Mesenchymal stem cell (in vitro differentiated cells and primary cell): ENCODE results near the gene AGAP1.
A peak's percentile ranks its signal among the peaks of the same experiment; 100 is the strongest.

ENCODE experiments used
- DNase-seq: peaks from one replicate; pipeline ENCODE4 v3.0.0-alpha.2; 2013
- H2AFZ ChIP-seq: one replicate; pipeline ENCODE4 v1.6.1; 2013; ENCODE audit warnings: low read depth, mild to moderate bottlenecking, control low read depth, inconsistent platforms, low read length, moderate library complexity
- H2AK5ac ChIP-seq: 2 replicates; pipeline ENCODE4 v1.6.1; 2013; ENCODE audit warnings: low read length, moderate library complexity, mild to moderate bottlenecking, inconsistent platforms; ENCODE audit not compliant: severe bottlenecking
- H2BK120ac ChIP-seq: one replicate; pipeline ENCODE4 v1.6.1; 2013; ENCODE audit warnings: low read depth, mild to moderate bottlenecking, inconsistent platforms, low read length, moderate library complexity
- H2BK12ac ChIP-seq, 2 experiments: one replicate each; pipeline ENCODE4 v1.6.1; 2013; ENCODE audit warnings: inconsistent platforms in 2 of 2, low read length in 2 of 2, mild to moderate bottlenecking in 2 of 2, moderate library complexity in 2 of 2, control low read depth in 1 of 2
- H2BK15ac ChIP-seq: one replicate; pipeline ENCODE4 v1.6.1; 2013; ENCODE audit warnings: mild to moderate bottlenecking, low read depth, inconsistent platforms; ENCODE audit not compliant: poor library complexity, severe bottlenecking
- H2BK5ac ChIP-seq: 2 replicates; pipeline ENCODE4 v1.6.1; 2013; ENCODE audit warnings: low read depth, mild to moderate bottlenecking, low read length, control low read depth, inconsistent platforms; ENCODE audit not compliant: poor library complexity, severe bottlenecking
- H3K14ac ChIP-seq, 2 experiments: one replicate each; pipeline ENCODE4 v1.6.1; 2013; ENCODE audit warnings: inconsistent platforms in 2 of 2, low read length in 2 of 2, control low read depth in 1 of 2, mild to moderate bottlenecking in 1 of 2, moderate library complexity in 1 of 2
- H3K18ac ChIP-seq, 2 experiments: one replicate each; pipeline ENCODE4 v1.6.1; 2013; ENCODE audit warnings: inconsistent platforms in 2 of 2, low read length in 2 of 2, control low read depth in 1 of 2, low read depth in 1 of 2, mild to moderate bottlenecking in 1 of 2
- H3K23ac ChIP-seq, 2 experiments: one replicate each; pipeline ENCODE4 v1.6.1; 2013; ENCODE audit warnings: inconsistent platforms in 2 of 2, low read length in 2 of 2, mild to moderate bottlenecking in 2 of 2, moderate library complexity in 2 of 2, control low read depth in 1 of 2
- H3K27ac ChIP-seq: 2 replicates; pipeline ENCODE4 v1.5.1; 2013; ENCODE audit warnings: mild to moderate bottlenecking, moderate library complexity, low read length, control low read depth, inconsistent platforms; ENCODE audit not compliant: poor library complexity, severe bottlenecking
- H3K27me3 ChIP-seq, 2 experiments: 2 replicates each; pipeline versions ENCODE4 v1.6.1 to v1.7.0; 2013; ENCODE audit warnings: low read length in 2 of 2, mild to moderate bottlenecking in 2 of 2, moderate library complexity in 2 of 2, control low read depth in 1 of 2, inconsistent platforms in 1 of 2; ENCODE audit not compliant: control insufficient read depth in 1 of 2, insufficient read depth in 1 of 2
- H3K36me3 ChIP-seq, 2 experiments: 2 replicates each; pipeline versions ENCODE4 v1.6.1 to v1.7.0; 2013; ENCODE audit warnings: low read length in 2 of 2, control low read depth in 1 of 2, inconsistent platforms in 1 of 2, low read depth in 1 of 2, mild to moderate bottlenecking in 1 of 2; ENCODE audit not compliant: insufficient read depth in 2 of 2, control insufficient read depth in 1 of 2
- H3K4ac ChIP-seq, 2 experiments: one replicate each; pipeline ENCODE4 v1.6.1; 2013; ENCODE audit warnings: inconsistent platforms in 2 of 2, low read length in 2 of 2, mild to moderate bottlenecking in 2 of 2, moderate library complexity in 2 of 2, control low read depth in 1 of 2, low read depth in 1 of 2
- H3K4me1 ChIP-seq: 2 replicates; pipeline ENCODE4 v1.6.1; 2013; ENCODE audit warnings: low read depth, low read length, control low read depth; ENCODE audit not compliant: control insufficient read depth, insufficient read depth
- H3K4me2 ChIP-seq: 2 replicates; pipeline ENCODE4 v1.6.1; 2013; ENCODE audit warnings: low read length, mild to moderate bottlenecking, inconsistent platforms; ENCODE audit not compliant: poor library complexity, severe bottlenecking
- H3K4me3 ChIP-seq, 2 experiments: 2 replicates each; pipeline versions ENCODE4 v1.5.1 to v1.7.0; 2013; ENCODE audit warnings: low read length in 2 of 2, mild to moderate bottlenecking in 2 of 2, control low read depth in 1 of 2, low read depth in 1 of 2; ENCODE audit not compliant: insufficient read depth in 1 of 2
- H3K79me1 ChIP-seq: replicated peaks from 2 replicates; pipeline ENCODE4 v1.6.1; 2013; ENCODE audit warnings: mild to moderate bottlenecking, control low read depth, low read length, inconsistent platforms; ENCODE audit not compliant: poor library complexity, severe bottlenecking
- H3K9ac ChIP-seq: 2 replicates; pipeline ENCODE4 v1.7.0; 2013; ENCODE audit warnings: mild to moderate bottlenecking, low read length, moderate library complexity
- H3K9me3 ChIP-seq: 2 replicates; pipeline ENCODE4 v1.7.0; 2013; ENCODE audit warnings: mild to moderate bottlenecking, low read length; ENCODE audit not compliant: control insufficient read depth
- H4K8ac ChIP-seq: one replicate; pipeline ENCODE4 v1.6.1; 2013; ENCODE audit warnings: inconsistent platforms, mild to moderate bottlenecking, low read length, moderate library complexity
- H4K91ac ChIP-seq: one replicate; pipeline ENCODE4 v1.6.1; 2013; ENCODE audit warnings: mild to moderate bottlenecking, low read length, inconsistent platforms
- WGBS: methylation state at CpG from one replicate; pipeline ENCODE4 v1.1.7; 2013; ENCODE audit warnings: mixed read lengths; 5-methylcytosine and 5-hydroxymethylcytosine counted together

The AGAP1 gene

DNA sequence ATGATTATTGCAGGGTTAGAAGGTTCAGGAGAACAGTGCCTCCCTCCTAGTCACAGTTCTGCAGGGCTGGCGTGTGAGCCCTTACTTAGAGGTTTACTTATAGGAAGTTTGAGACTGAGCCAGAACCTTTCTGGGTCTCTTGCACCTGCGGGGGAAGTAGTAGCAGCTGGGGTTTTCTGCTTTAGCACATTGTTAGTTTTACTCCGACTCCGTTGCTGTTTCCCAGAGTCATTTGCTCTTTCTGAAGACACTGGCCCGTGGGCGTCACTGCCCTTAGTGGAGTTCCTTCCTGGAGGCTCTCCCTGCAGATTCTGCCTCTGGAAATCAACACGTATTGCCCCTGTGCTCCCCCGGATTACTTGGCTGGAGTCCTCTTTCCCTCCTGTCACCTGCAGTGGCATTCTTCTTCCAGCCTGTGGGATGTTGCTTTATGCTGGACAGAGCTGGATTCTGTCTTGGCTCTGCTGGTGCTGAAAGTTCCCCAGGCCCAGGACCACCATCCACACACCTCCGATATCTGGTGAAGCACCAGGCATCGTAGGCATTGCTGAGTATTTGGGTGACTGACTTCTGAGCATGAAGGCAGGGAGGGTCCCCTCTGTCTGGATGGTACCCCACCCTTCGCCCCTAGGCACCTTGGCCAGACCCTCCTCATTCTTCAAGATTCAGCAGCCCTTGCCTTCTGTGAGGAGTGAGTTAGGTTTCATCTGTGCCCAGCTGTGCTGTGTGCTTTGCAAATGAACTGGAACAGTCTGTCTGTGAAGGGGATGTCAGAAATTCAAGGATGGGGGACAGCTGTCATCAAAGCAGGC is 51.7 kb downstream of the AGAP1 start:
- no peak for DNase-seq
- Histone ChIP-seq H2AFZ (no peak overlapping the region), H3K23ac (no peak overlapping the region), H3K9me3 (no peaks in the 10 kb centered on the region), H4K8ac (no peak overlapping the region), H2BK12ac (no peak overlapping the region), H2AK5ac (no peak overlapping the region), H3K27ac (no peak overlapping the region), H3K4me2 (no peak overlapping the region), H2BK15ac (no peak overlapping the region), H2BK120ac (no peak overlapping the region), H3K36me3 (peaks cover 0 to 4% of the 10 kb centered on the region in 2 experiments), H2BK5ac (no peak overlapping the region), H3K9ac (no peak overlapping the region), H3K18ac (no peak overlapping the region), H3K14ac (peak overlapping the region in 1 of 2 experiments; percentile 26), H3K4me1 (peaks cover 9% of the 10 kb centered on the region), H4K91ac (no peak overlapping the region), H3K4me3 (no peak overlapping the region), H3K4ac (no peak overlapping the region), H3K27me3 (no peaks in the 10 kb centered on the region), H3K79me1 (peaks cover 67% of the 10 kb centered on the region)
- 95% methylated on average over 9 of the region's 11 CpGs for WGBS

DNA sequence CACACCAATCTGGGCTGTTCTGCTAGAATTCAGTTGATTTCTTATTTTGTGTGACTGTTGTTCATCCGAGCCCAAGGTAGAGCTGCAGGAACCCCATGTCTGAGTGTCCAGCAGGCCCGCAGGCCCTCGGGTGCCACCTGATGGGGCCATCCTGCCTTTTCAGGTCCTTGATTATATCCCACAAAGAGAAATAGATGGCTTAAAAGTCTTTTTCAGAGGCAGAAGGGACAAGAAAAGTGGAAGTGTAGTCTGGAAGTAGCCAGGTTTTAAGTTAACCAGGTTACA is 52.2 kb downstream of the AGAP1 start:
- H2BK5ac ChIP-seq = no peak overlapping the region
- no peak overlapping the region for H3K4ac ChIP-seq
- H3K23ac ChIP-seq = no peak overlapping the region
- H3K14ac ChIP-seq = no peak overlapping the region
- H3K27me3 ChIP-seq = no peaks in the 10 kb centered on the region
- H3K27ac ChIP-seq = no peak overlapping the region
- H3K79me1 ChIP-seq = peaks cover 67% of the 10 kb centered on the region
- no peak overlapping the region for H3K9ac ChIP-seq
- no peak overlapping the region for H3K4me3 ChIP-seq
- H3K4me1 ChIP-seq = peaks cover 9% of the 10 kb centered on the region
- no peak for DNase-seq
- no peak overlapping the region for H4K91ac ChIP-seq
- H3K4me2 ChIP-seq = no peak overlapping the region
- no peak overlapping the region for H2BK120ac ChIP-seq
- no peaks in the 10 kb centered on the region for H3K9me3 ChIP-seq
- WGBS = 100% methylated on average over 3 of the region's 3 CpGs
- H3K18ac ChIP-seq = no peak overlapping the region
- no peak overlapping the region for H2BK15ac ChIP-seq
- H2AFZ ChIP-seq = no peak overlapping the region
- H4K8ac ChIP-seq = no peak overlapping the region
- peaks cover 0 to 4% of the 10 kb centered on the region in 2 experiments for H3K36me3 ChIP-seq
- no peak overlapping the region for H2BK12ac ChIP-seq
- H2AK5ac ChIP-seq = no peak overlapping the region

- H3K4me1 ChIP-seq = peaks cover 10% of the 10 kb centered on the region
- no peak overlapping the region for H3K27ac ChIP-seq
- no peaks in the 10 kb centered on the region for H3K27me3 ChIP-seq
- peaks cover 71% of the 10 kb centered on the region for H3K79me1 ChIP-seq
- DNase-seq = no peak
- no peak overlapping the region for H4K91ac ChIP-seq
- H2BK12ac ChIP-seq = no peak overlapping the region
- H2AK5ac ChIP-seq = no peak overlapping the region
- no peak overlapping the region for H2BK15ac ChIP-seq
- H3K18ac ChIP-seq = no peak overlapping the region
- H3K4me3 ChIP-seq = no peak overlapping the region
- H3K4ac ChIP-seq = no peak overlapping the region
- H3K9me3 ChIP-seq = no peaks in the 10 kb centered on the region
- H3K23ac ChIP-seq = no peak overlapping the region
- H3K36me3 ChIP-seq = peaks cover 0 to 4% of the 10 kb centered on the region in 2 experiments
- H3K4me2 ChIP-seq = no peak overlapping the region
- WGBS = 86% methylated on average over 9 of the region's 9 CpGs
- H3K9ac ChIP-seq = no peak overlapping the region
- H2AFZ ChIP-seq = no peak overlapping the region
- H2BK120ac ChIP-seq = no peak overlapping the region
- H2BK5ac ChIP-seq = no peak overlapping the region
- H4K8ac ChIP-seq = no peak overlapping the region
- H3K14ac ChIP-seq = no peak overlapping the region
Observed at GRCh38 chr2:235546436-235546835, 52.6 kb downstream of the AGAP1 start.

DNA sequence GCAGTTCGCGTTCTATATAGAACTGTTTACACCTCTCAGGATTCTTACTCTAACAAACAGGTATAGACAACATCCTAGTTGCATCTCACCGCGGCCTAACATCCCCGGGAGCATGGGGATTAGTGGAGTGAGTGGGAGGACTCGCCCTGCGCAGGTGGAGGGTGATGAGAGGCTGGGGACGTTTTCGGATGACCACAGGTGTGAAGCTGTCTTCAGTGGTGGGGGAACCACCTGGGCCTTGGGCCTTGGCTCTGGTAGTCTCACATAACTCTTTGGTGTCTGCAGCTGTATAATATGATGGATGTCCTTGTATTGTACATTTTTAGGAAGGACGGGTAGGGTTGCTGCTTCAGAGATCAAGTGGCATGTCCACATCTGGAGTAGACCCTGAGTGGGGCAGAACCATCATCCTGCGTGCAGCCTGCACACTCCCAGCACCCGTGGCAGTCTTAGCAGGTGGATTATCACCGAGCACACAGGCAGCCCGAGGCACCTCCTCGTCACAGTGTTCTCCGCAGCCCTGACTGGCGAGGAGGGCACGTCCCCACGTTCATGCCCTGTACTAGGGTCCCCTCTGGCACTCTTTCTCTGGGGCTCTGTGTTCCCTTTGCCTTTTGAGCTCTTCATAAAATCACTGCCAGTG is 56.0 kb downstream of the AGAP1 start:
- Histone ChIP-seq H3K18ac (no peak overlapping the region), H3K9ac (no peak overlapping the region), H3K23ac (no peak overlapping the region), H3K14ac (no peak overlapping the region), H3K4ac (no peak overlapping the region), H2AFZ (no peak overlapping the region), H3K4me2 (no peak overlapping the region), H3K27ac (no peak overlapping the region), H2AK5ac (no peak overlapping the region), H2BK15ac (no peak overlapping the region), H3K4me3 (no peak overlapping the region), H3K27me3 (no peaks in the 10 kb centered on the region), H4K91ac (no peak overlapping the region), H2BK120ac (no peak overlapping the region), H3K79me1 (peaks cover 61% of the 10 kb centered on the region), H2BK5ac (no peak overlapping the region), H3K4me1 (peaks cover 26% of the 10 kb centered on the region), H2BK12ac (no peak overlapping the region), H3K9me3 (no peaks in the 10 kb centered on the region), H4K8ac (no peak overlapping the region), H3K36me3 (peaks cover 0 to 4% of the 10 kb centered on the region in 2 experiments)
- no peak for DNase-seq
- 97% methylated on average over 19 of the region's 19 CpGs for WGBS
